Retina (tissue), 1 donor: ENCODE data around the gene ZDHHC22.

Experiments used
- DNase-seq: peaks from one replicate; pipeline ENCODE4 v3.0.0-alpha.2; 2016

ZDHHC22 gene

DNA sequence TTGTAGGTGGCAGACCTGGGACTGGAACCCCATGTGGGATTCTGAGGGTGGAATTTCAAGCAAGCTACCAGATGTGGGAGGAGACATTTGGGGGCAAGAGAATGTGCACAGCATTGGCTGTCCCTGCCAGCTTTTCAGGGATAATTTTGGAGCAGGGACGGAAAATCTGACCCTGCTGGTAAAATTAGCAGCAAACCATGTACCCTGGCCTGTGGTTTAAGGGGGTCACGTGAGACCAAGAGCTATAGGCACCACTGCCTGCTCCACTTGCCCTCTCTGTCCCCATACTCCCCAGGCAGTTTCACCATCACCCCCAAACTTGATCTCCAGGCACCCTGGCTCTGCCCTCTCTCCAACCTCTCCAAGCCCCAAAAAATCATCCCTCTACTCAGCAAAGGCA, 13.5 kb upstream of the ZDHHC22 start:
- DNase-seq: no peak

DNA sequence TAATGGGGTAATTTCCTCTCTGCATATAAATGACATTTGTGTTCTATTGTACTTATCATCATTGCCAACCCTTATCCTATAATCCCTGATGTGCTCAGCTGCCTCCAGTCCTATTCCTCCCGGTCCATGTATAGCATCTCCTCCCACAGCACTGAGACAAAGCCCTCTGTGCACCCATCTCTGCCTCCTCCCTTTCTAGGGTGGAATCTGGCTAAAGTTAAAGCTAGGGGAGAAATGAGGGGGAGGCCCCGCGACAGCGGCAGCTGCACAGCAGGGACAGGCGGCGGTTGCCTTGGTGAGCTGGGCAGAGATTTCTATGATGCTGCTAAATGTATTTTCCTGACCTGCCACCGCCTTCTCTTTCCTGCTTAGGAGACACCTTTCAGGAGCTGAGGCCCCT, 12.8 kb upstream of the ZDHHC22 start:
- peak; percentile 43 for DNase-seq

DNA sequence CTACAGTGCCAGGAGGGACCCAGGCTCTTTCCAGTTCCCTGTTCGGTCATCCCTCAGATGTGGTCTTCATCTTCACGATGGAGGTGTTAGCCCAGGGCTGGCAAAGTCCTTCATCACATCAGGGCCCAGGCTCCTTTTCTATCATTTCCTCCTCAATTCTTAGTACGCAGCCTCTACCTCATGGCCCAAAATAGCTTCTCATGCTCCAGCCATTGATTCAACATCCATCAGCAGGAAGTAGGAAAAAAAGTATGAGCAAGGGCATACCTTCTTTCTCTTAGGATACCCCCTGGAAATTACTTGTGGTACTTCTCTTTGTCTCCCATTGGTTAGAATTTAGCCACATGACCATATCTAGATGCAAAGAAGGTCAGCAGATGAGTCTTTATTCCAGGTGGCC, 12.2 kb upstream of the ZDHHC22 start:
- no peak for DNase-seq

DNA sequence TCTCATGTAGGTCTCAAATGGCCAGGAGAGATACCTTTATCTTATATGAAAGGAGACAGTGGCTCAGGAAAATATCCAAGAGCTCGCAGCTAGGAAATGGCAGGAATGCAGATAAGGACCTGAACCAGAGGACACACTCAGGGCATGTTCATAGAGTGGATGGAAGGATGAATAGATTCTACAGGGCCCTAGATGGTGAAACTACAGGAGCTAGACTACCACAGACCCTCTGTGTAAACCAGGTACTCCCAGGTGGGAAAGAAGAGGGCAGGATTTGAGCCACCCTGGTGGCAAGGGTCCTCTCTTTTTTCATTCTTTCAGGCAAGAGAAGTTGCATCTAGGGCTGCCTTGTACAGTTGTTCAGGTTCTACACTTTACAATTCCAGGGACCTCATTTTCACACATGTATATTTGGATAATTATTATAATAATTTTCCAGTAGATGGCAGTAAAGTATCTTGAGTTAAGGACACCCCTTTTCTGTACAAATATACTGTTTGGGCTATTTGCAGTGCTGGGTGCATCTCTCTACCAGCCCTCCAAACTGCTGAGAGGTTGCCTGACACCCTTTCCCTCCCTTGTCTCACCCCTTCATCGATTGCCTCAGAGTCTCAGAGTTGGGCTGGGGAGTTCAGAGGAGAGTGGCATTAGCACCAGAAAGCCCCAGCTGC, 10.5 kb upstream of the ZDHHC22 start:
- DNase-seq: no peak

DNA sequence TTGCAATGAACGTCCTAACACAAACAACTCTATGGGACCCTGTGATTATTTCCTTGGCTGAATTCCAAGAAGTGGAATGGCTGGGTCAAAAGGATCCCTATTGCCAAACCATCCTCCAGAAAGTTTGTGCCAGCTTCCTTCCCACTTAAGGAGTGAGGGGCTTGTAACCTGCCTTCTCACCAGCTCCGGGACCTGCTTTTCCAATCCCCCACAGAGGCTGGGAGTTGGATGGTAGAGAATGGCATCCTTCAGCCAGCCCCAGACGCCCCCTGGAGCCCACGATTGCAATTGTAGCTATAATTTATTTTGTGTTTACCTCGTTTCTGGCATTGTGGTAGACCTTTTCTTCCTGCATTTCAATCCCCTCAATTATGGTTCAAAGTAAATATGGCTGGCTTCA, 9.7 kb upstream of the ZDHHC22 start:
- DNase-seq: peak; percentile 51

DNA sequence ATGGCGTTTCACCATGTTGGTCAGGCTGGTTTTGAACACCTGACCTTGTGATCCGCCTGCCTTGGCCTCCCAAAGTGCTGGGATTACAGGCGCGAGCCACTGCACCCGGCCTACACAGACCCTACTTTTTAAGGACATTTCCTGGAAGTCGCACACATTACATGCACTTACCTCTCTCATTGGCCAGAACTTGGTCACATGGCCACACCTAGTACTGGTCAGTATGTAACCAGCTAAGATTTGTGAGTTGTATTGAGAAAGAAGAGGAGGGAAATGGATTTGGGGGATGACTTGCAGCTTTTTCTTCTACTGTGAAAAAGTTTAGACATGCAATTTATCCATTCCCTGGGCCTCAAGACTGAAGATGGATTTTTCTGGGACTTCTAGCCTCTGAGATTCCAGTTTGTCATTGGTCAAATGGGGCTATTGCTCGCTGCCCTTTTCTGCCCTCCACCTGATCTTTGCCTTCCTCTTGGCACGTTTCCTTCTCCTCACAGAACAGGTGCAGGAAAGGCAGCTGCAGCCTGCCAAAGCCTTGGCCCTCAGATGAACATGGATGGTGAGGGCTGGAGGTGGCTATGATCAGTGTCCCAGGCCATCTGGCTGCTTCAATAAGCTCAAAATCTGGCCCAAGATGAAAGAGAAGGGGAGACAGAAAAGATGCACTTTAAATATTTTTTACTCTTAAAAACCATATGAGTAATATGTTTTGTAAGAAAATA, 7.1 kb upstream of the ZDHHC22 start:
- no peak for DNase-seq

DNA sequence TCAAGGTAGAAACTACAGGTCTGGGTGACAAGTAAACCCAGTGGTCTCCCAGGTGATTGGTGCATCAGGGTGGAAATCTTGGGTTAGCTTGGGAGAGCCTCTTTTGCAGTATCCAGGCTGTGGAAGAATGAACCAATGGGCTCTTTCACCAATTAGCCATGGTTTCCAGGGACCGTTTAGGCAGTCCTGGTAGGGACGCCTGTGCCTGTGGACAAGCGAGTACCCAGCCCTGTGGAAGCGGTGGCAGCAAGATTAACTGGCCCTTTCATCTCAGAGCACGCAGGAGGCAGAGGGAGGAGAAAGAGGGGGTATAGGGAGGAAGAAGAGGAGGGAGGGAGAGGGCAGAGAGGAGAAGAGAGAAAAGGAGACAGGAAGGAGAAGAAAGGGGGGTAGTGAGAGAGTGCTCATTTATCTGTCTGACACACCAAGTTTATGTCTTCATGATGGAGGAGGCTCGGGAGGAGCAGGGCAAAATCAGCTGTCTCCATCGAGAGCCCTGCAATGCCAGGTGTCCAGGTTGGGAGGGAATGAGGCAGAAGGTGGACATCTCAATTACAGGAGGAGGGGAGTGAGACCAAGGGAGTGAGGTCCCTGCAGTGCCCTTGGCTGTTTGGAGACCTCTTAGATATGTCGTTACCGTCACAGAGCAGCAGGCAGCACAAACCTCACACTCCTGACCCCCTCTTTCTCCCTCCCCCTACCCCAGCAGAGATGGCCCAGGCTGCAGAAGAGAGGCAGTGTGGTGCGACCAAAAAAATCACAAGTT, 4.6 kb upstream of the ZDHHC22 start:
- no peak for DNase-seq

DNA sequence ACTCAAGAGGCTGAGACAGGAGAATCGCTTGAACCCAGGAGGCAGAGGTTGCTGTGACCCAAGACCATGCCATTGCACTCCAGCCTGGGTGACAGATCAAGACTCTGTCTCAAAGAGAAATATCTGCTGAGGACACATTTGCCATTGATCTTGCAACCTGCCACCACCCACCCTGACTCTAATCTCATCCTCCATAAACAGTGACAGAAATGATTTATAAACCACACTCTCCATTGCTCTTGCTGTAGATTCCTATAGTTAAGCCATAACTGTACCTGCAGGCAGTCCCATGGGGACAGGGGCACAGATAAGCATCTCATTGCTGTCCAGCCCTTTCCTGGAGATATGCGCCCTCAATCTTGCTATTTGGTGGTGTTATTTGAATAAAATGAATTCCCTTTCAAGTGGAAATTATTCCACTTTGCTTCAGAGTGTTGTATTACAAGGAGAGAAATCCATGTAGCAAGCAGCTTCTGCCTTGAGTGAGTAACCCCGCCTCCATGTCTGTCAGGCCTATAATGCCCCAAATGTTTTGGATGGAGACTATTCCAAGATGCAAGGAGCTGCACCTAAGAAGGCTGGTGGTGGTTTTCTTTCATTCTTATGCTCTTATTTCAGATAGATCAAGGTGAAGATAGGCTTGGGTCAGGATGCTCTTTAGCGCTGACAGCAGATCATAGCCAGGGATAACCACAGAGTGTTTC, 3.0 kb upstream of the ZDHHC22 start:
- no peak for DNase-seq

DNA sequence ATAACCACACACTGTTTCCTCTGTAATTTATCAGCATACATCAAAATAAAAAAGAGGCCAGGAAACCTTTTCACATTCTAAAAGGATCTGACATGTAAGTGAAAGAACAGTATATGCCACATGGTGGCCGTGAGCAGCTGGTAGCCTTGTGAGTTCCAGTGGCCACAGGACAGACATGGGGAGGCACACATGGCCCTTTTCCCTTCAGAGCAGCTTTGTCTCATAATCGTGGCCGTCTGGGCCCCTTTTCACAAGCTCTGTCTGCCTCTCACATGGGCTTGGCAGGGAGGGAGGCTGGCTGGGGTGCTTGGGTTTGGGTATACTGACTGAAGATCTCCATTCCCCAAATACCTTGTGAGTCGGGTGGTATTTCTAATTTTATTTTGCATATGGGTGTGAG, 1.5 kb upstream of the ZDHHC22 start:
- peak; percentile 51 for DNase-seq

DNA sequence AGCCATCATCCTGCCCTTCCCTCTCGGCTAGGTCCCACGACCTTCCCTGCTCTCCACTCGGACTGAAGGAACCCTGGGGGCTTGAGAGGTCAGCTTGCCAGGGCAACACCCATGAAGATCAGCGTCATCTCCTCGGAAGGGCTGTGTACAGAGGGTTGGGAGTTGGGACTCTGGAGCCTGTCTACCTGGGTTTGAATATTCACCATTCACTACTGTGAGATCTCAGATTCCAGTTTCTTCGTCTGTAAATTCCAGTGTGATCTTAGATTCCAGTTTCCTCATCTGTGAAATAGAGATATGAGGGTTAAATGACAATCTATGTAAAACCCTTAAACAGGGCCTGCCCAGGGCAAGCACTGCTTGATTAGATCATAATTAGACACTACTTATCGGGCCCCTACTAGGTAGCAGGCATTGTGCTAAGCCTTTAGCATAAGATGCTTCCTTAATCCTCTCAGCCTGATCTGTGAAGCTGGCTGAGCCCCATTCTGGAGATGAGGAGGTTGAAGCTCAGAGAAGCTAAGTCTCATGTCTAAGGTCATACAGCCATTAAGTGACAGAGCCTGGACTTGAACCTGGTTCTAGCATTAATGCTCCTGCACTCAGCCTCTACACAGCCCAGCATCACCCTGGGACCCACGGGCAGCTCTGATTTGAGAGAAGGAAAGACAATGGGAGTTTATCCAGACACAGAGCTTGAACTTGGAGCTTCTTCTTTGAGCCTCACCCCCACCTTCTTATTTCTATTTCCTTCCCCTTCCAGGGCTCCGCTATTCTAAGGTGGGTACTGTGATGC, 612 bp upstream of the ZDHHC22 start:
- DNase-seq: no peak

DNA sequence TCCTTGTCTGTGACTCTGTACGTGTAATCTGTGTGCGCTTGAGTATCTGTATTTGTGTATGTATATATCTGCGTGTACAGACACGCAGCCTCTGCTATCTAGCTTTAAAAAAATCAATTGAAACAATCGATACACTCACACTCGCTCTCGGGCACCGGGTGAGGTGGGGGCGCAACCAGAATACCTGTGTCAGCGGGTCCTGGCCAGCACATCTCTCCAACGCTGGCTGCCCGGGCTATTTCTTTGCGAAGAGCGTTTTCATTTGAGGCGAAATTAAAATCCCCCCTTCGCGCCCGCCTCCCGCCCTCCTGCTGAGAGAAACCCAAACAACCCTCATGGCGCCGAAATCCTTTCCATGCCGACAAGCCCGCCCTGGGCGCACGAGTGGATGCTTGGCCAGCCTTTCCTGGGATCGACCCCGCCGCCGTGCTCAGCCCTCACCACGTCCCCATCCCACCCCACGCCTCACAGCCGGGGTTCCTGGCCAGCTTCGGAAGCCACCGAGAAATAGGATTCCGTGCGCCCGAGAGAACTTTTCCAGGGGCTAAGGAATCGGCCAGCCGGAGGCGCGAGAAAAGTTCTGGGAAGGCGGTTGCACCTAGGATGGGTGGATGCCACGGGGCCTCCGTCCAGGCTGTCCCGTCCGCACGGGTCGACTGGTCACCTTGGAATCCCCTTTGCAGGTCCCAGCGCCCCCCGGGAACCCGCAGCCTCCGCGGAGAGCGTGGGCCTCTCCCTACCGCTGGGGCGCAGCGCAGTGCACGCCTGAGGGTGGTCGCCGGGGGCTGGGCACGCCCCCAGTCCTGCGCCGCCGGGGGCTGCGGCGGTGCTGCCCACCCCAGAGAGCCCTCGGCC, 1.0 kb downstream of the ZDHHC22 start:
- no peak for DNase-seq

DNA sequence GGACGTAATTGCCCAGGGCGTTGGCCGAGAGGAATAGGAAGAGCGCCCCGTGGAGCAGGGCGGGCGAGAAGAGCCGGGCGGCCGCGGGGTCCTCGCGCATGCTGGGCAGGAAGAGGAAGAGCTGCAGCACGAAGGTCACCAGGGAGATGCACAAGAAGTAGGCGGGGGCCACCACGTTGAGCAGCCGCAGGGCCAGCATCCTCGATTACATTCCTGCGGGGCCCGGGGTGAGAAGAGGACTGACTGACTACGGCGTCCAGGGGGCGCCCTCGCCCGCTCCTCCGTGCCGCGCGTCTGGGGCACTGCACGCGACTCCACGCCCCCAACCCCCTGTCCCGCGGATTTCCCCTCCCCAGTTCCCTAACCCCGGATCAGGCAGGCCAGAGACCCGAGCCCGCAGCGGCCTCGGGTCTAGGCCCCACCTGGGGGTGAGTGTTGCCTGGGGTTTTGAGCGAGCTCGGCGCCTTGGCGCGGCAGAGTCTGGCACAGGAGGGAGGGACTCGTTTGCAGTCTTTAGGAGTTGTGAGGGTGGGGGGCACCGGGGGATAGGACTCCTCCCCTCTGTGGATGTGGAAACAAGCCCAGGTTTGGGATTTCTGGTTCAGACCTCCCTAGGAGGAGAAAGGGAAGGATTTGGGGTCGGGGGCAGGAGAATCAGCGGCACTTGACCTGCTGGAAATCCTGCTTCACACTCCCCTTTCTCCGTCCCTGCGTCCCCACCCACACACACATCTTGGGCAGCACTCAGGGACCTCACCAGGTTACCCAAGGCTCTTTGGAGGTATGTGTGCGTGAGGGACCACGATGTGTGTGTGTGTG, 1.8 kb downstream of the ZDHHC22 start:
- peak; percentile 72 for DNase-seq

DNA sequence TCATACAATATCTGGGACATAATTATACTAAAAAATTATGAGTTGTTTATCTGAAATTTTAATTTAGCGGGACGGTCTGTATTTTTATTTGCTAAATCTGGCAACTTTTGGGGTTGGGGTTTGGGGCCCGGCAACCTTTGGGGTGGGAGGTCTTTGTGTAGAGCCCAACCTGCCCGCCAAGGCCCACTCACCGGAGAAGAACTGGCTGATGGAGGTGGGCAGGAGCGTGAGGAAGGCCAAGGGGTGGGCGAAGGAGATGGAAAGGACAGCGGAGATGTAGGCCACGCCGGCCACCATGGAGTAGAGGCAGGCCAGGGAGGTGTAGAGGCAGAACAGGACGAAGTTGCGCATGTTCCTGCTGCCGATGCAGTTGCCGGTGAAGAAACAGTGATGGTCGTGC, 2.6 kb downstream of the ZDHHC22 start:
- no peak for DNase-seq

DNA sequence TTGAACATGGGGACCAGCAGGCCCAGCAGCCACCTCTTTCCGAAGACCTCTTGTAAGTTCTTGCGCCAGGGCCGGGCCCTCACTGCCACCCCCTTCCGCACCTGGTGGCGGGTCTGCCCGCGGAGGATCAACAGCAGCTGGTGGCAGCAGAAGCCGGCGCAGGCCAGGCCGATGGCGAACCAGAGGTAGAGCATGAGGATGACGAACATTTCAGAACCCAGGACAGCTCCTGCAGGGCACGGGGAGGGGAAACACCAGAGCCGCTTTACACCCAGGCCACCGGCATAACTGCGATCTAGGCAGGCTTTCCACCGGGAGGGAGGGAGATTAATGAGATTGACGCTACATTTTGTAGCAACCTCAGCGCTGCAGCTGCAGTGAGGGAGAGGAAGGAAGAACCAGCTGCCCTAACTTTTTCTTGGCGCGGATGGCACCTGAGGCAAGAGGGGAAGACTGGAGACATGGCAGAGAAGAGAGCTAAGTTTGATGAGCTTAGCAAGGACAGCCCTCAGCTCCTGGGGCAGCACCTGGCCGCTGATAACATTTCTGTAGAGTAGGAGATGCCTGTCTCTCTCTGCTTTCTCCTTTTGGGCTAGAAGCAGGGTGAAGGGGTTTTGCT, 7.8 kb downstream of the ZDHHC22 start:
- peak; percentile 74 for DNase-seq

DNA sequence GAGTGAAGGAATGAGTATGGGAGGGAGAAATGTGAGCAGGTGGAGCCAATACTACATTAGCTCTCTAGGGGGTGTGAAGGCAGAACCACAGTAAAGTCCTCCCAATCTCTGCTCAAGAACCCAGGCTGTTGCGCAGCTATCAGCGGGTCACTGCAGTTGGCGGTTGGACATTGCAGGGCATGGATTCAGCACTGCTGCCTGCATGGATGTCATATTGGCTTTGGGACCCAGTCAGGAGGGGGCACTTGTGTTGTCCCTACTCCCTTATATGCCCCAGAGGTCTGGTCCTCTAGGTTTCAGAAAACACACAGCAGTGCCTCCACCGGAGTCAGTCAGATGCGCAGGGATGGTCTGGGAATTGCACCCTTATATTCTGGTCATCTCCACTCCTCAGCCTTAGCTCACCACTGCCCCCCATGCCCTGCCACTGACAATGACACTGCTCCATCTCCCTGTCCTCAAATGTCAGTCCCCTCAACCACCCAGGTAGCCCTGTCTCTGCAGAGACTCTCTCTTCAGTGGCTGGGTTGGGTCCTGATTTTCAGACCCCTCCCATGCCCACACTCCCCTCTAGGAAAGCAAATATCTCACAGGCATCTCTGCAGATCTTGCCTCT, 9.6 kb downstream of the ZDHHC22 start:
- no peak for DNase-seq

DNA sequence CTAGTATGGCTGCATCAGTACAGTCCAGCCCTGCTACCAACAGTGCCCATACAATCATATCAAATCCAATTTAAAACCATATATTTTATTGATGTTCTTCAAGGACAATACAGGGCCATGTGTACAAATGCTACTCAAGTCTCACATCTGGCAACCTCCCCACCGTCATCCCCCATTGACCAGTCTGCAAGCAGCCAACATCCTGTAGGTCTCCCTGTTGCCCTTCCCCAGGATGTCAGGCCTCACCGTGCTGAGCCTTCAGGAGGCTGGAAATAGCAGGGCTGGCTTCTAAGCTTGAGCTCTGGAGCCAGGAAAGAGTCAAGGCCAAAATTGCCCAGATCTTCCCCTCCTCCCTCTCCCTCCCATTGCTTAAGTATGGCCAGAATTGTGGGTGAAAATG, 10.4 kb downstream of the ZDHHC22 start:
- no peak for DNase-seq

DNA sequence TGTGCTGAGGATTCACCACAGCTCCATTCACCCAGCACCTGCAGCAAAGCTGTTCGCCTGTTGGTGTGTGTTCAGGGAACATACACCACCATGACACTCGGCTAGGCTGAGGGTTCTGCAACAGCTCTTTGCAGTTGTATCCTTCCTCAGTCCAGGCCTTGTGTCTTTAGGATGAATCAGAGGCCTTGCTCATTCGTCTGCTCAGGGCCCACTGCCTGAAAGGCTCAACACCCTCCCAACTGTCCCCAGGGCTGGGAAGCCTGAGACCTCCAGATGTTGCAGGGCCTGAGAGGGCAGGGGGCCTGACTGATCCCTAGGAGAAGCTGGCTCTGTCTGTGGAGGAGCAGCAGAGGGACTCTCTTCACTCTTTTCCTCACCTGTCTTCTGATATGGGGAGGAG, 11.2 kb downstream of the ZDHHC22 start:
- no peak for DNase-seq

DNA sequence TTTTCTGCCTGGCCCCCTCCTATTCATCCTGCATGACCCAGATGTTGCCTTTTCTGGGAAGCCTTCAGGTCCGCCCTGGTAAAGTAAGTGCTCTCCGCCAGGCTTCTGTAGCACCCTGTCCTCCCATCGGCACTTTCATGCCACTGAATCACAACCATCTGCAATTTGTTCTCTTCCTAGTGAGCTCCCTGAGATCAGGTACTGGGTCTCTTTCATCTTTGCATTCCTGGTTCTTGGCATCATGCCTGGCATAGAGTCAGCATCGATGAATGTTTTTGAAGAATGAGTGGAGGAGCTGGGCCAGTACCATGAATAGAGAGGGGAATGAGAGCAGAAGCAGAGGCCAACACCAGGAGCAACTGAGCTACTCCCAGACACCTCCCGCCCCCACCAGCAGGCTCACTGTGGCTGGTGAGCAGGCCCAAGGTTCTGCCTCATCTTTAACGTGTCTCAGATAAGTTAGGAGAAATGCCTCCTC, 13.1 kb downstream of the ZDHHC22 start:
- no peak for DNase-seq

DNA sequence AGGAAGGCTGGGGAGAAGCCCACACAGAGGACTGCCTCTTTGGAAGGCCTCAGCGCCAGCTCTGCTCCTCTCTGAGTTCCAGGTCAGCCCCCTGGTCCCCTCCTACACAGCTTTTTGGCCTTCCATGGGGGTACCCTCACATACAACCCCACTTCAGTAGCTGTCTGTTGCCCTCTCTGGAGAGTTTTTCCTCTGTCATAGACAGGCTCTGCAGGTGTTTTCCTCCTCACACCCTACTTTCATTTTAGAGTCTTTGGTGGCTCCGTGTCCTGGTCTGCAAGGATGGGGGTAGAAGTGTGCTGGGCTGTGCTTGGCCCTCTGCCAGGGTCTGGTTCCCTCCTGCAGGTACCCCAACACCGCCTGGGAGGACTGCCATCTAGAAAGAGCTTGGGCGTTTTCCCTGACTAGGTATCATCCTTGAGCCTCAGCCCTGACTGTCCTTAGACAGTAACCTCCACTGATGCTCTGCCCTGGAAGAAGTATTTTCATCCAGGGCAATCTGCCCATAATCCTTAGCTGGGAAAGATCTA, 15.1 kb downstream of the ZDHHC22 start:
- DNase-seq: no peak
